GM12878 (cell line): ENCODE data around the gene TACR3. TPM values are rescaled to one million over a fixed set of nuclear protein-coding genes. Genes with fewer than 3 reads are reported as not detected.

Source experiments
- ATAC-seq: fragments of 200-7000 bp; cut with Tn5 transposase; 3 replicates; pipeline ENCODE4 v1.9.1; 2020; ENCODE audit warnings: mild to moderate bottlenecking, moderate library complexity
- BruUV-seq: library from RNA; stranded (reverse); fragments of 400-500 nt; replicated peaks from 2 replicates; lab custom pipeline; 2021; lab: Mats Ljungman, UMichigan
- CTCF ChIA-PET: fragments of 300-600 bp; sonication (Branson Sonifier 250); formaldehyde crosslinking; extraction: SDS; loops from one replicate; lab custom pipeline; 2021; ENCODE audit warnings: inconsistent platforms; lab: Yijun Ruan, JAX
- POLR2A ChIA-PET: fragments of 350-600 bp; formaldehyde crosslinking; extraction: SDS; loops from one replicate; lab custom pipeline; 2021; ENCODE audit warnings: inconsistent platforms; lab: Charles Lee
- RAD21 ChIA-PET: fragments of 300-600 bp; sonication (Branson Sonifier 250); formaldehyde crosslinking; loops from one replicate; lab custom pipeline; 2023; ENCODE audit warnings: antibody characterized with exemption; ENCODE audit not compliant: unreplicated experiment; lab: Charles Lee
- SMC1A ChIA-PET: fragments of 300-600 bp; sonication (Branson Sonifier 250); formaldehyde crosslinking; loops from one replicate; lab custom pipeline; 2023; ENCODE audit not compliant: unreplicated experiment, uncharacterized antibody; lab: Charles Lee
- DNase-seq: peaks from one replicate; pipeline ENCODE4 v3.0.0-alpha.2; 2011; ENCODE audit warnings: low read depth, low spot score
- FAIRE-seq: peaks from 3 replicates; lab custom pipeline; 2011; peaks lifted over from hg19 to GRCh38; lab: Jason Lieb, UNC
- H2AFZ ChIP-seq: 2 replicates; pipeline ENCODE4 v1.6.0; 2011; ENCODE audit warnings: low read depth, low read length, control low read depth; ENCODE audit not compliant: control insufficient read depth
- H3K27ac ChIP-seq: 2 replicates; pipeline ENCODE4 v1.5.1; 2011; ENCODE audit warnings: control low read depth; ENCODE audit not compliant: control insufficient read depth, insufficient read depth
- H3K27me3 ChIP-seq, 2 experiments: replicated peaks in 1 of 2; 2 replicates each; pipeline versions ENCODE4 v1.6.0 to v1.6.1; 2011; ENCODE audit warnings: low read length in 1 of 2; ENCODE audit not compliant: control insufficient read depth in 2 of 2, insufficient read depth in 2 of 2
- H3K36me3 ChIP-seq, 2 experiments: 2 replicates each; pipeline ENCODE4 v1.5.1; 2011; ENCODE audit warnings: low read length in 1 of 2; ENCODE audit not compliant: control insufficient read depth in 2 of 2, insufficient read depth in 2 of 2
- H3K4me1 ChIP-seq: 2 replicates; pipeline ENCODE4 v1.6.1; 2011; ENCODE audit warnings: mild to moderate bottlenecking, low read length, moderate library complexity, mixed read lengths; ENCODE audit not compliant: control insufficient read depth, insufficient read depth
- H3K4me2 ChIP-seq: 2 replicates; pipeline ENCODE4 v1.6.0; 2011; ENCODE audit warnings: control low read depth; ENCODE audit not compliant: control insufficient read depth, insufficient read depth
- H3K4me3 ChIP-seq: fragments of 200-600 bp; sonication (generic); 2 replicates; pipeline ENCODE4 v1.5.1; 2016
- H3K79me2 ChIP-seq: 2 replicates; pipeline ENCODE4 v1.6.0; 2011; ENCODE audit warnings: low read length; ENCODE audit not compliant: control insufficient read depth, insufficient read depth
- H3K9ac ChIP-seq: 2 replicates; pipeline ENCODE4 v1.8.0; 2011; ENCODE audit warnings: low read length, control low read depth, mixed read lengths; ENCODE audit not compliant: control insufficient read depth, insufficient read depth
- H3K9me3 ChIP-seq: replicated peaks from 3 replicates; pipeline ENCODE4 v1.5.1; 2011; ENCODE audit warnings: mild to moderate bottlenecking, low read length; ENCODE audit not compliant: control insufficient read depth, insufficient read depth
- H4K20me1 ChIP-seq: 2 replicates; pipeline ENCODE4 v1.6.0; 2011; ENCODE audit not compliant: control insufficient read depth, insufficient read depth
- EED ChIP-seq: sonication (generic); IDR thresholded peaks from 2 replicates; pipeline ENCODE4 v1.6.1; 2016; ENCODE audit warnings: antibody characterized with exemption, low read depth
- EP300 ChIP-seq, 2 experiments: fragments of 150-350 bp in 1 of 2; IDR thresholded peaks; 2 replicates each; pipeline ENCODE4 v1.6.1; 2011 to 2012; ENCODE audit warnings: low read depth in 2 of 2, low read length in 2 of 2, borderline replicate concordance in 1 of 2, improper control_type of control experiment in 1 of 2, inconsistent platforms in 1 of 2; ENCODE audit not compliant: control insufficient read depth in 1 of 2
- MEF2A ChIP-seq: IDR thresholded peaks from 2 replicates; pipeline ENCODE4 v1.6.1; 2011; ENCODE audit warnings: low read depth, mild to moderate bottlenecking, low read length, moderate library complexity; ENCODE audit not compliant: insufficient read depth
- NFYA ChIP-seq: IDR thresholded peaks from 2 replicates; pipeline ENCODE4 v1.6.1; 2011; ENCODE audit warnings: low read depth, mild to moderate bottlenecking, low read length, improper control_type of control experiment, borderline replicate concordance
- RELA ChIP-seq: fragments of 450-650 bp; IDR thresholded peaks from 2 replicates; pipeline ENCODE4 v1.8.0; 2014; ENCODE audit warnings: borderline replicate concordance; ENCODE audit not compliant: partially characterized antibody
- SMAD5 ChIP-seq: IDR thresholded peaks from 2 replicates; pipeline ENCODE4 v1.6.1; 2016; ENCODE audit warnings: antibody characterized with exemption, low read depth
- SREBF1 ChIP-seq: IDR thresholded peaks from 2 replicates; pipeline ENCODE4 v1.6.1; 2012; ENCODE audit warnings: mild to moderate bottlenecking, low read length
- SRF ChIP-seq, 2 experiments: IDR thresholded peaks; 2 replicates each; pipeline ENCODE4 v1.6.1; 2011; ENCODE audit warnings: low read depth in 2 of 2, low read length in 2 of 2, mild to moderate bottlenecking in 1 of 2, moderate library complexity in 1 of 2
- STAT1 ChIP-seq: fragments of 450-650 bp; conservative IDR thresholded peaks from 2 replicates; pipeline ENCODE4 v1.6.1; 2014; ENCODE audit warnings: antibody characterized with exemption, mild to moderate bottlenecking
- TAF1 ChIP-seq: IDR thresholded peaks from 2 replicates; pipeline ENCODE4 v1.6.1; 2011; ENCODE audit warnings: mild to moderate bottlenecking, low read depth, low read length, borderline replicate concordance
- TCF7 ChIP-seq: IDR thresholded peaks from 2 replicates; pipeline ENCODE4 v1.6.1; 2014; ENCODE audit warnings: antibody characterized with exemption, borderline replicate concordance
- in situ Hi-C: fragments of 300-500 bp; cut with MboI; formaldehyde crosslinking; loops from 9 replicates; pipeline ENCODE4 v1.14.3; 2018; ENCODE audit warnings: mixed read lengths
- intact Hi-C: fragments of 100-400 bp; cut with micrococcal nuclease; formaldehyde crosslinking; loops from one replicate; pipeline ENCODE4 v1.14.2; 2022; ENCODE audit not compliant: unreplicated experiment
- polyA plus RNA-seq, 11 experiments: library from polyadenylated mRNA; depleted of rRNA in 4 of 11; unstranded in 6 of 11; stranded (reverse) in 5 of 11; fragments of >200 nt; fragmentation: Nextera tagmentation in 4 of 11; fragmentation: Illumina TruSeq in 1 of 11; extraction: Ambion mirVana in 4 of 11; extraction: Trizol in 1 of 11; gene quantifications; 1 replicate in 1 of 11; 2 replicates in 10 of 11; pipeline versions ENCODE4 v1.2.1 to v1.2.3, GENCODE V29; 2011 to 2016; ENCODE audit warnings: inconsistent platforms in 2 of 11, missing spikeins in 2 of 11, low read depth in 1 of 11
- total RNA-seq, 4 experiments: library from RNA; depleted of rRNA in 3 of 4; stranded (reverse); fragments of >200 nt in 3 of 4; fragmentation: Illumina TruSeq in 1 of 4; extraction: Trizol in 1 of 4; gene quantifications; 2 replicates each; pipeline versions ENCODE4 v1.2.1 to v1.2.3, GENCODE V29; 2013 to 2021
- TF ChIP-seq, protein P1 (sequence below): IDR thresholded peaks from 2 replicates; pipeline ENCODE4 v1.6.1; 2011; ENCODE audit warnings: mild to moderate bottlenecking, low read depth, low read length, moderate library complexity; ENCODE audit not compliant: insufficient replicate concordance
- TF ChIP-seq, protein P2 (sequence below): fragments of 450-650 bp; conservative IDR thresholded peaks from 2 replicates; pipeline ENCODE4 v1.6.1; 2017; ENCODE audit warnings: mild to moderate bottlenecking, moderate library complexity

Gene TACR3
- total and polyA plus RNA-seq, 10 of the 15 experiments (the other 5 are each of a cell fraction or from before 2014, with no cell fraction given), result not detected

DNA sequence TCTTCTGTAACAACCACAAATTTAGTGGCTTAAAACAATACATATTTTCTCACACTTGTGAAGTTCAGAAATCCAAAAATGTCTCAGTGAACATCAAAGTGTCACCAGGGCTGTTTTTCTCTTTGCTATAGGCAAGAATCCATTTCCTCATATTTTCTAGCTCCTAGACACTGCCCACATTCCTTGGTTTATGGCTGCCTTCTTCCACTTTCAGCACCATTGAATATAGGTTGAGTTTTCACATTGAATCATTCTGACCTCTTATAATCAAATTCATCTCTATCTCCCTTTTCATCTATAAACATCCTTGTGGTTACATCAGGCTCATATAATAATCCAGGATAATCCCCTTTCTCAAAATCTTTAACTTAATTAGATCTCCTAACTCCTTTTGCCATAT, 37.0 kb upstream of the TACR3 start:
- Histone ChIP-seq H3K9me3 (no peaks in the 10 kb centered on the region), H3K79me2 (no peaks in the 10 kb centered on the region), H3K27ac (no peak overlapping the region), H4K20me1 (no peaks in the 10 kb centered on the region), H3K9ac (no peak overlapping the region), H2AFZ (no peak overlapping the region), H3K4me3 (no peak overlapping the region), H3K4me1 (no peaks in the 10 kb centered on the region), H3K36me3 (no peaks in the 10 kb centered on the region), H3K27me3 (no peaks in the 10 kb centered on the region), H3K4me2 (no peak overlapping the region)
- intact Hi-C loops (no loop called here), in situ Hi-C loops (no loop called here)
- FAIRE-seq (no peak), DNase-seq (no peak), ATAC-seq (no peak)
- TF ChIP-seq MEF2A (no peak), TCF7 (no peak), TAF1 (no peak), STAT1 (no peak), SREBF1 (no peak), NFYA (no peak), SRF (IDR thresholded peaks at IDR 0.05; ENCODE audit: low read depth in 2 of 2, low read length in 2 of 2) (no peak), EED (no peak), SMAD5 (no peak), EP300 (IDR thresholded peaks at IDR 0.05; ENCODE audit: borderline replicate concordance in 1 of 2, control insufficient read depth in 1 of 2, low read depth in 2 of 2, low read length in 2 of 2) (no peak), RELA (no peak)
- TF ChIP-seq, protein P1, sequence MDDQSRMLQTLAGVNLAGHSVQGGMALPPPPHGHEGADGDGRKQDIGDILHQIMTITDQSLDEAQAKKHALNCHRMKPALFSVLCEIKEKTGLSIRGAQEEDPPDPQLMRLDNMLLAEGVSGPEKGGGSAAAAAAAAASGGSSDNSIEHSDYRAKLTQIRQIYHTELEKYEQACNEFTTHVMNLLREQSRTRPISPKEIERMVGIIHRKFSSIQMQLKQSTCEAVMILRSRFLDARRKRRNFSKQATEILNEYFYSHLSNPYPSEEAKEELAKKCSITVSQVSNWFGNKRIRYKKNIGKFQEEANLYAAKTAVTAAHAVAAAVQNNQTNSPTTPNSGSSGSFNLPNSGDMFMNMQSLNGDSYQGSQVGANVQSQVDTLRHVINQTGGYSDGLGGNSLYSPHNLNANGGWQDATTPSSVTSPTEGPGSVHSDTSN, result no peak
- TF ChIP-seq, protein P2, sequence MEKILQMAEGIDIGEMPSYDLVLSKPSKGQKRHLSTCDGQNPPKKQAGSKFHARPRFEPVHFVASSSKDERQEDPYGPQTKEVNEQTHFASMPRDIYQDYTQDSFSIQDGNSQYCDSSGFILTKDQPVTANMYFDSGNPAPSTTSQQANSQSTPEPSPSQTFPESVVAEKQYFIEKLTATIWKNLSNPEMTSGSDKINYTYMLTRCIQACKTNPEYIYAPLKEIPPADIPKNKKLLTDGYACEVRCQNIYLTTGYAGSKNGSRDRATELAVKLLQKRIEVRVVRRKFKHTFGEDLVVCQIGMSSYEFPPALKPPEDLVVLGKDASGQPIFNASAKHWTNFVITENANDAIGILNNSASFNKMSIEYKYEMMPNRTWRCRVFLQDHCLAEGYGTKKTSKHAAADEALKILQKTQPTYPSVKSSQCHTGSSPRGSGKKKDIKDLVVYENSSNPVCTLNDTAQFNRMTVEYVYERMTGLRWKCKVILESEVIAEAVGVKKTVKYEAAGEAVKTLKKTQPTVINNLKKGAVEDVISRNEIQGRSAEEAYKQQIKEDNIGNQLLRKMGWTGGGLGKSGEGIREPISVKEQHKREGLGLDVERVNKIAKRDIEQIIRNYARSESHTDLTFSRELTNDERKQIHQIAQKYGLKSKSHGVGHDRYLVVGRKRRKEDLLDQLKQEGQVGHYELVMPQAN, result no peak
- RAD21 ChIA-PET, result no interaction called here
- POLR2A ChIA-PET, result no interaction called here
- BruUV-seq, result no TSS peak
- CTCF ChIA-PET, result interaction anchor here (1.1 kb wide), 1 partner anchor 29 kb away, joined by 3 read pairs; no protein-coding TSS in a partner anchor
- SMC1A ChIA-PET, result no interaction called here
